AG09319 (cell line): ENCODE measurements around the gene PISD.
"Not testable (repeated sequence)": the region's sequence is repeated elsewhere in the genome, so short reads cannot be mapped to it uniquely, and the experiment has no call there.

Experiments
- DNase-seq: peaks from one replicate; pipeline ENCODE4 v3.0.0-alpha.2; 2010; ENCODE audit warnings: low read depth; ENCODE audit errors: extremely low read depth
- CTCF ChIP-seq: IDR thresholded peaks from 2 replicates; pipeline ENCODE4 v1.5.1; 2011; ENCODE audit warnings: low read depth, mild to moderate bottlenecking, inconsistent platforms, low read length, moderate library complexity

The PISD gene

DNA sequence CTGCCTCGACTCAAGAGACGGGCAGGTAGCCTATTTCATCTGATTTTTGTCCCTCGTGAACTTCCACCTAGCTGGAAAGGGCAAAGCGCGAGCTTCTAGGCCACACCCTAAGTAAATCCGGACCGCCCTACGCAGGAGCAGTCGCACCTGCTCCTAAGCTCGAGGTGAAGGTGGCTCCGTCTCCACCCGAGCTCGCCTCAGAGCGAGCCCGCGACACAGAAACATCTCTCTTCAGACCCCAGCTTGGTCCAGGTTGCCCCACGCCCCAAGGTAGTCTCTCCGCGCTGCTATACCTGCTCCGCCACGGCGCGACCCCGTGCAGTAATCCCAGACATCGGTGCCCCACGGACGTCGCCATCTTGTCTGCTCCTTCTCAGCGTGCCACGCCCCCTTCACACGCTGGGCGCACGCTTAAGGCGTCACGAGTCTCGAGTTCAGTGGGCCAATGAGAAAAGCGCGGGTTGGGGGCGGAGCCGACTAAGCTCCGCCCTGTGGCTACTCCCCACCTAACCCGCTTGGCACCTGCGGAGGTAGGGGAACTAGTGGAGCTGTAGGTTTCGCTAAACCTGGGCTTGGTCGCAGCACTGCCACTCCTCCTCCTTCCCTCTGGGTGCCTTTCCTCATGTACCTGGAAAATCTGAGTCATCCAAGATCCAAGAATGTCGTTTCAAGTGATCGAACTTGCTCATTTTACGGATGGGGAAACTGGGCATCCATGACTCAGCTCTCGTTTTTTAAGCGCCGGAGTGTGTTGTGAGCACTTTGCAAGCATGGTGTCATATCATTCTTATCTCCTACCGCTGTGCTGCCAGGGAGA lies at the start of gene PISD:
PISD (minus strand) TSS at position 365 of the 817 bp plus-strand sequence; CDS start at position 358, 7 bp downstream.
- no peak for TF ChIP-seq CTCF
- peak; percentile 79 for DNase-seq

DNA sequence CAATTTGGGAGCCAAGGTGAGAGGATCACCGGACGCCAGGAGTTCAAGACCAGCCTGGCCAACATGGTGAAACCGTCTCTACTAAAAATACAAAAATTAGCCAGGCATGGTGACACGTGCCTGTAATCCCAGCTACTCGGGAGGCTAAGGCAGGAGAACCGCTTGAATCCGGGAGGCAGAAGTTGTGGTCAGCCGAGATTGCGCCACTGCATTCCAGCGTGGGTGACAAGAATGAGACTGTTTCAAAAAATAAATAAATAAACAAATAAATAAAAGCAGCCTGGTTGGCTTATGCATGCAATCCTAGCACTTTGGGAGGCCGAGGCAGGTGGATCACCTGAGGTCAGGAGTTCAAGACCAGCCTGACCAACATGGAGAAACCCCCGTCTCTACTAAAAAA lies 49.2 kb upstream of the PISD start:
- not testable (repeated sequence) for DNase-seq

- TF ChIP-seq CTCF: no peak
- no peak for DNase-seq
Measured at GRCh38 chr22:31707519-31707918, 45.5 kb upstream of the PISD start.

- no peak for DNase-seq
- TF ChIP-seq CTCF: no peak
Measured at GRCh38 chr22:31695423-31695822, 33.4 kb upstream of the PISD start.

DNA sequence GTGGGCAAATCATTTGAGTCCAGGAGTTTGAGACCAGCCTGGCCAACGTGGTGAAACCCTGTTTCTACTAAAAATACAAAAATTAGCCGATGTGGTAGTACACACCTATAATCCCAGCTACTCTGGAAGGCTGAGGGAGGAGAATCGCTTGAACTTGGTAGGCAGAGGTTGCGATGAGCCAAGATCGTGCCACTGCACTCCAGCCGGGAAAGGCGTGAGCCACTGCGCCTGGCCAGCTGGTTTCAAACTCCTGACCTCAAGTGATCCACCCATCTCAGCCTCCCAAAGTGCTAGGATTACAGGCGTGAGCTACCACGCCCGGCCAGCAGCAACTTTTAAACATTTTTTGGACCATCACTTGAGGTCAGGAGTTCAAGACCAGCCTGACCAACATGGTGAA lies 32.0 kb upstream of the PISD start:
- DNase-seq: not testable (repeated sequence)

- DNase-seq: no peak
- no peak for TF ChIP-seq CTCF
Measured at GRCh38 chr22:31692186-31692886, 30.3 kb upstream of the PISD start.

- no peak for TF ChIP-seq CTCF
Measured at GRCh38 chr22:31691408-31691807, 29.4 kb upstream of the PISD start.

GRCh38 chr22:31683181-31684105 lies 21.4 kb upstream of the PISD start:
- DNase-seq: no peak
- no peak for TF ChIP-seq CTCF

More at GRCh38 chr22:31691408-31691807, 29.4 kb upstream of the PISD start:
- no peak for DNase-seq
